ENCODE data around the gene RHOH.

DNA sequence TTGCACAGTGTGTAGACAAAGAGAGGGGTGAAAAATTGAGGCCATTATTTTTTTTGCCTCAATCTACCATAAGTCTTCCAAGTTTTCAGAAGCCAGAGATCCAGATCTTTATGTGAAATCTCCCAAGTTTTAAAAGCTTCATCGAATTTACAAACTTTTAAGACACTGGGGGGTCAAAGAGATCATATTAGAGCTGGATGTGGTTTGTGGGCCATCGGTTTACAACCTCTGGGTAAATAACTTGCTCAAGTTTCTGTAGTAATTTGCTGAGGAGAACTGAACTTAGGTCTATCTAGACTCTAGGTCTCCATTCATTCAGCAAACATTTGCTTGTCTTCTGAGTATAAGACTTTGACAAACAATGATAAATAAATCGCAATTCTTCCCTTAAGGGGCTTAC lies 84.3 kb downstream of the RHOH start:
- TF ChIP-seq, protein P1, sequence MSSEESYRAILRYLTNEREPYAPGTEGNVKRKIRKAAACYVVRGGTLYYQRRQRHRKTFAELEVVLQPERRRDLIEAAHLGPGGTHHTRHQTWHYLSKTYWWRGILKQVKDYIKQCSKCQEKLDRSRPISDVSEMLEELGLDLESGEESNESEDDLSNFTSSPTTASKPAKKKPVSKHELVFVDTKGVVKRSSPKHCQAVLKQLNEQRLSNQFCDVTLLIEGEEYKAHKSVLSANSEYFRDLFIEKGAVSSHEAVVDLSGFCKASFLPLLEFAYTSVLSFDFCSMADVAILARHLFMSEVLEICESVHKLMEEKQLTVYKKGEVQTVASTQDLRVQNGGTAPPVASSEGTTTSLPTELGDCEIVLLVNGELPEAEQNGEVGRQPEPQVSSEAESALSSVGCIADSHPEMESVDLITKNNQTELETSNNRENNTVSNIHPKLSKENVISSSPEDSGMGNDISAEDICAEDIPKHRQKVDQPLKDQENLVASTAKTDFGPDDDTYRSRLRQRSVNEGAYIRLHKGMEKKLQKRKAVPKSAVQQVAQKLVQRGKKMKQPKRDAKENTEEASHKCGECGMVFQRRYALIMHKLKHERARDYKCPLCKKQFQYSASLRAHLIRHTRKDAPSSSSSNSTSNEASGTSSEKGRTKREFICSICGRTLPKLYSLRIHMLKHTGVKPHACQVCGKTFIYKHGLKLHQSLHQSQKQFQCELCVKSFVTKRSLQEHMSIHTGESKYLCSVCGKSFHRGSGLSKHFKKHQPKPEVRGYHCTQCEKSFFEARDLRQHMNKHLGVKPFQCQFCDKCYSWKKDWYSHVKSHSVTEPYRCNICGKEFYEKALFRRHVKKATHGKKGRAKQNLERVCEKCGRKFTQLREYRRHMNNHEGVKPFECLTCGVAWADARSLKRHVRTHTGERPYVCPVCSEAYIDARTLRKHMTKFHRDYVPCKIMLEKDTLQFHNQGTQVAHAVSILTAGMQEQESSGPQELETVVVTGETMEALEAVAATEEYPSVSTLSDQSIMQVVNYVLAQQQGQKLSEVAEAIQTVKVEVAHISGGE (CRISPR knock-in tag; IDR thresholded peaks at IDR 0.05): no peak
- TF ChIP-seq POLR2AphosphoS5 (IDR thresholded peaks at IDR 0.05; ENCODE audit: control insufficient read depth, insufficient read depth, low read depth, low read length): no peak
- TF ChIP-seq CC2D1A (IDR thresholded peaks at IDR 0.05): no peak
- TF ChIP-seq, protein P2, sequence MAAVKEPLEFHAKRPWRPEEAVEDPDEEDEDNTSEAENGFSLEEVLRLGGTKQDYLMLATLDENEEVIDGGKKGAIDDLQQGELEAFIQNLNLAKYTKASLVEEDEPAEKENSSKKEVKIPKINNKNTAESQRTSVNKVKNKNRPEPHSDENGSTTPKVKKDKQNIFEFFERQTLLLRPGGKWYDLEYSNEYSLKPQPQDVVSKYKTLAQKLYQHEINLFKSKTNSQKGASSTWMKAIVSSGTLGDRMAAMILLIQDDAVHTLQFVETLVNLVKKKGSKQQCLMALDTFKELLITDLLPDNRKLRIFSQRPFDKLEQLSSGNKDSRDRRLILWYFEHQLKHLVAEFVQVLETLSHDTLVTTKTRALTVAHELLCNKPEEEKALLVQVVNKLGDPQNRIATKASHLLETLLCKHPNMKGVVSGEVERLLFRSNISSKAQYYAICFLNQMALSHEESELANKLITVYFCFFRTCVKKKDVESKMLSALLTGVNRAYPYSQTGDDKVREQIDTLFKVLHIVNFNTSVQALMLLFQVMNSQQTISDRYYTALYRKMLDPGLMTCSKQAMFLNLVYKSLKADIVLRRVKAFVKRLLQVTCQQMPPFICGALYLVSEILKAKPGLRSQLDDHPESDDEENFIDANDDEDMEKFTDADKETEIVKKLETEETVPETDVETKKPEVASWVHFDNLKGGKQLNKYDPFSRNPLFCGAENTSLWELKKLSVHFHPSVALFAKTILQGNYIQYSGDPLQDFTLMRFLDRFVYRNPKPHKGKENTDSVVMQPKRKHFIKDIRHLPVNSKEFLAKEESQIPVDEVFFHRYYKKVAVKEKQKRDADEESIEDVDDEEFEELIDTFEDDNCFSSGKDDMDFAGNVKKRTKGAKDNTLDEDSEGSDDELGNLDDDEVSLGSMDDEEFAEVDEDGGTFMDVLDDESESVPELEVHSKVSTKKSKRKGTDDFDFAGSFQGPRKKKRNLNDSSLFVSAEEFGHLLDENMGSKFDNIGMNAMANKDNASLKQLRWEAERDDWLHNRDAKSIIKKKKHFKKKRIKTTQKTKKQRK (IDR thresholded peaks at IDR 0.05; ENCODE audit: borderline replicate concordance, low read depth, low read length): no peak

All from K562 (cell line).